HEK293 (cell line): ENCODE results near the gene SESN2.

Experiments used
- GLIS1 ChIP-seq: fragments of 450-650 bp; formaldehyde crosslinking; IDR thresholded peaks from 2 replicates; pipeline ENCODE4 v1.5.1; 2016; ENCODE audit warnings: missing biosample characterization, missing genetic modification characterization
- HIC1 ChIP-seq: fragments of 450-650 bp; formaldehyde crosslinking; IDR thresholded peaks from 2 replicates; pipeline ENCODE4 v1.5.1; 2016; ENCODE audit warnings: missing biosample characterization, missing genetic modification characterization
- HOXA7 ChIP-seq: sonication (generic); formaldehyde crosslinking; IDR thresholded peaks from 2 replicates; pipeline ENCODE4 v1.8.1; 2022; ENCODE audit warnings: missing genetic modification reagents, borderline replicate concordance
- YY1 ChIP-seq: fragments of 450-650 bp; formaldehyde crosslinking; IDR thresholded peaks from 2 replicates; pipeline ENCODE4 v1.5.1; 2018; ENCODE audit warnings: missing biosample characterization, missing genetic modification characterization
- ZBTB11 ChIP-seq: fragments of 450-650 bp; formaldehyde crosslinking; conservative IDR thresholded peaks from 2 replicates; pipeline ENCODE4 v1.5.1; 2016; ENCODE audit warnings: low read depth, missing biosample characterization, missing genetic modification characterization
- ZBTB49 ChIP-seq: fragments of 450-650 bp; formaldehyde crosslinking; IDR thresholded peaks from 2 replicates; pipeline ENCODE4 v1.5.1; 2016; ENCODE audit warnings: missing biosample characterization, missing genetic modification characterization, low read depth
- ZBTB7A ChIP-seq: fragments of 450-650 bp; formaldehyde crosslinking; IDR thresholded peaks from 2 replicates; pipeline ENCODE4 v1.5.1; 2016; ENCODE audit warnings: low read depth, missing biosample characterization, missing genetic modification characterization
- ZFP41 ChIP-seq: fragments of 450-650 bp; formaldehyde crosslinking; IDR thresholded peaks from 2 replicates; pipeline ENCODE4 v1.5.1; 2016; ENCODE audit warnings: missing biosample characterization, missing genetic modification characterization, borderline replicate concordance
- ZNF132 ChIP-seq: fragments of 450-650 bp; formaldehyde crosslinking; IDR thresholded peaks from 2 replicates; pipeline ENCODE4 v1.5.1; 2017; ENCODE audit warnings: missing biosample characterization, missing genetic modification characterization, borderline replicate concordance
- ZNF133 ChIP-seq: fragments of 450-650 bp; formaldehyde crosslinking; IDR thresholded peaks from 2 replicates; pipeline ENCODE4 v1.5.1; 2016; ENCODE audit warnings: missing biosample characterization, missing genetic modification characterization
- ZNF16 ChIP-seq: fragments of 450-650 bp; formaldehyde crosslinking; IDR thresholded peaks from 2 replicates; pipeline ENCODE4 v1.5.1; 2016; ENCODE audit warnings: low read depth, missing biosample characterization, missing genetic modification characterization
- ZNF341 ChIP-seq: fragments of 450-650 bp; formaldehyde crosslinking; IDR thresholded peaks from 2 replicates; pipeline ENCODE4; 2016; ENCODE audit warnings: low read depth, missing biosample characterization, missing genetic modification characterization
- ZNF423 ChIP-seq: fragments of 450-650 bp; formaldehyde crosslinking; IDR thresholded peaks from 2 replicates; pipeline ENCODE4 v1.5.1; 2016; ENCODE audit warnings: missing biosample characterization, missing genetic modification characterization
- ZNF501 ChIP-seq: fragments of 450-650 bp; formaldehyde crosslinking; IDR thresholded peaks from 2 replicates; pipeline ENCODE4 v1.5.1; 2016; ENCODE audit warnings: missing biosample characterization, missing genetic modification characterization
- ZNF558 ChIP-seq: fragments of 450-650 bp; formaldehyde crosslinking; IDR thresholded peaks from 2 replicates; pipeline ENCODE4 v1.5.1; 2016; ENCODE audit warnings: missing biosample characterization, missing genetic modification characterization
- ZNF623 ChIP-seq: fragments of 450-650 bp; formaldehyde crosslinking; IDR thresholded peaks from 2 replicates; pipeline ENCODE4 v1.5.1; 2016; ENCODE audit warnings: missing biosample characterization, missing genetic modification characterization
- ZNF654 ChIP-seq: fragments of 450-650 bp; formaldehyde crosslinking; IDR thresholded peaks from 2 replicates; pipeline ENCODE4 v1.5.1; 2016; ENCODE audit warnings: low read depth, missing biosample characterization, missing genetic modification characterization
- ZNF707 ChIP-seq: fragments of 450-650 bp; formaldehyde crosslinking; IDR thresholded peaks from 2 replicates; pipeline ENCODE4 v1.5.1; 2016; ENCODE audit warnings: missing biosample characterization, missing genetic modification characterization
- ZNF837 ChIP-seq: fragments of 450-650 bp; formaldehyde crosslinking; IDR thresholded peaks from 2 replicates; pipeline ENCODE4 v1.5.1; 2016; ENCODE audit warnings: missing biosample characterization, missing genetic modification characterization
- TF ChIP-seq, protein P1 (sequence below): fragments of 450-650 bp; formaldehyde crosslinking; IDR thresholded peaks from 2 replicates; pipeline ENCODE4 v1.5.1; 2016; ENCODE audit warnings: missing biosample characterization, missing genetic modification characterization

Gene SESN2

DNA sequence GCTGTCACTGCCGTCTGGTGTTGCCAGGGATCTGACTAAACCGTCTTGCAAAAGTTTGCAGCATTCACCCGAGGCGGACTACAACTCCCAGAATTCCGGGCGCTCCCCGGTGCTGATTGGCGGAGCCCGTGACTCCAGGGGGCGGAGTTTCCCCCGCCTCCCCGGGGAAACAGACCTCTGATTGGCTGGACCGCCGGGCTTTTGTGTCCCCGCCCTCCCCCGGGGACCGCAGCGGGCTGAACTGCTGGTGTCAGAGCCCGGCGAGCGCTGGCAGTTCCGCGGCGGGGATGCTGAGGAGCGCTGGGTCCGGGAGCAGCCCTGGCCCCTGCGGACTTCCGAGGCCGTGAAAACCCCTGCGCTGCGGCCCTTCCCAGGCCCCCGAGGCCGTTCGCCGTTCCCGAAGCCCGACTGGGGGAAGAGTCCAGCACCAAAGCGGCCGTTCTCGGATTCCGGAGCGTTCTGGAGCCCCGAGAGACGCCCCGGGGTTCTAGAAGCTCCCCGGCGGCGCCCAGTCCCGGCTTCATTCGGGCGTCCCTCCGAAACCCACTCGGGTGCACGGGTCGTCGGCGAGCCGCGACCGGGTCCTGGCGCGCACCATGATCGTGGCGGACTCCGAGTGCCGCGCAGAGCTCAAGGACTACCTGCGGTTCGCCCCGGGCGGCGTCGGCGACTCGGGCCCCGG is at the start of gene SESN2 (continued):
- TF ChIP-seq ZBTB11 (tag by site-specific recombination) (peak; percentile 66; the same call in 1 of the 2 replicates), ZFP41 (no peak), ZNF707 (tag by site-specific recombination) (no peak), ZNF558 (tag by site-specific recombination) (peak; percentile 40; the same call in 1 of the 2 replicates), ZBTB49 (no peak), HIC1 (tag by site-specific recombination) (no peak; the same call in 1 of the 2 replicates), ZBTB7A (0 out of 2 replicates have a peak, but pooled peaks have one; percentile 50), ZNF132 (tag by site-specific recombination) (no peak), HOXA7 (CRISPR knock-in tag) (no peak), GLIS1 (tag by site-specific recombination) (peak; percentile 54), ZNF623 (0 out of 2 replicates have a peak, but pooled peaks have one; percentile 14), ZNF501 (peak; percentile 92), ZNF133 (tag by site-specific recombination) (no peak), ZNF837 (no peak), YY1 (tag by site-specific recombination) (peak; percentile 51; the same call in 1 of the 2 replicates), ZNF16 (no peak), ZNF654 (tag by site-specific recombination) (no peak), ZNF423 (peak; percentile 49; the same call in 1 of the 2 replicates), ZNF341 (peak; percentile 94)
- TF ChIP-seq, protein P1, sequence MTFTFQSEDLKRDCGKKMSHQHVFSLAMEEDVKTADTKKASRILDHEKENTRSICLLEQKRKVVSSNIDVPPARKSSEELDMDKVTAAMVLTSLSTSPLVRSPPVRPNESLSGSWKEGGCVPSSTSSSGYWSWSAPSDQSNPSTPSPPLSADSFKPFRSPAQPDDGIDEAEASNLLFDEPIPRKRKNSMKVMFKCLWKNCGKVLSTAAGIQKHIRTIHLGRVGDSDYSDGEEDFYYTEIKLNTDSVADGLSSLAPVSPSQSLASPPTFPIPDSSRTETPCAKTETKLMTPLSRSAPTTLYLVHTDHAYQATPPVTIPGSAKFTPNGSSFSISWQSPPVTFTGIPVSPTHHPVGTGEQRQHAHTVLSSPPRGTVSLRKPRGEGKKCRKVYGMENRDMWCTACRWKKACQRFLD: no peak
